CD4-positive, alpha-beta T cell treated with Interferon alpha-2 for 1 hour (primary cell): ENCODE data around the gene TMEM163.
"Not testable (repeated sequence)": the region's sequence is repeated elsewhere in the genome, so short reads cannot be mapped to it uniquely, and the experiment has no call there.

ENCODE experiments used
- DNase-seq, 2 donors: peaks; one replicate each; pipeline ENCODE4 v3.0.0-alpha.2; 2020 to 2022

The TMEM163 gene

DNA sequence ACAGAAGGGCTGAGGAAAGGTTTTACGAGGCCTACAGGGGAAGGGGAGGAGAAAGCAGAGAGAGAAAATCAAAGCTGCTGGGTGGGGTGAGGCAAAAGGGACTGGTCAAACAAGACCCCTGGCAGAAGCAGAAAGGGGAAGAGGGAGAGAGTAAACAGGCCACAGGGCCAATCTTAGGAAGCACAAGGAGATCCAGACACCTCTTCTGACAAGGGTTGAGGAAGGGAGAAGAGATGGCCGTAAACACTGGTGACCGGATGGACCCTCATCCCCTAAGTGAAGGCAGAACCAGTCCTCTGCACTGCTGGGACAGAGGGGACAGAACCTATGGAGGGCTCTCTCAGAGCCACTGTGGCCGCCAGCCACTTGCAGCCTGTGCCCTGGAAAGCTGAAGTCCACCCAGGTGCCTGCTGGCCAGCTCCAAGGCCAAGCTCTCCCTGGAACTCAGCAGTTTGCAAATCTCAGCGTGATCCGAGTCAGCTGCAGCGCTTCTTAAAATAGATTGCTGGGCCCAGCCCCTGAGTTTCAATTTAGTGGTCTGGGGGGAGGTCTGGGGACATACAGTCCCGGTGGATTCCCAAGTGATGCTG lies 108.8 kb downstream of the TMEM163 start:
- no peak for DNase-seq

DNA sequence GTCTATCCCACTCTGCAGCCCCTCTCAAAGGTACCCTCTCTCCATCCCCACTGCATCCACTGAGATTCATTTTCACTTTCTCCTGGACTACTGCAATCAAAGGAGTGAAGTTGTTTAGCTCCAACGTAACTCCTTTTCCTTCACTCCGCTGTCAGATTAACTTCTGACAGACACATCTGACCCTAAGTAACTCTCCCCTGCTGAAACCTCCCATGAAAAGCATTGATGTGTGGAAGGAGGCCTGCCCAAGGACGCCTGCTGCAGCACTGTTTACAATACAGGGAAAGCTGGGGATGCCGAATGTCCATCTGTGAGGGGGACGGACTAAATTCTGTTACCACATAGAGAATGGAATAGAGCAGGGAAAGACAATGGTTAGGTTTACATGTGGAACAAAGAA lies 114.8 kb downstream of the TMEM163 start:
- DNase-seq, result no peak

DNA sequence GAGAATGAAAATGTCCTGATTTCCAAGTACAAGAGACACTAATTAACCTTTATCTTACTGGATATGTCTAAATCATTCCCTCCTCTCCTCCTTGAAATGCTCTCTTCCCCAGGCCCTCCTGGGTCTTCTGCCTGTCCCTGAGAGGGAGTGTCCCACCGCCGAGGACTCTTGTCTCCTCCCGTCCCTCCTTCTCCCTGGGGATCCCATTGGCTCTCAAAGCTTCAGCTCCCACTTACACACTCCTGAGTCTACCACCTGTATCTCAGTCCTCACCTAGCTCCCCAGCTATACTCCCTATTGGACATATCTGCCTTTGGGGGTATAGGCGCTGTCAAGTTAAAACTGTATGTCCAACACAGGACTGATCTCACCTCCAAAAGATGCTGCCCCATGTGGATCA lies 116.1 kb downstream of the TMEM163 start:
- no peak for DNase-seq

DNA sequence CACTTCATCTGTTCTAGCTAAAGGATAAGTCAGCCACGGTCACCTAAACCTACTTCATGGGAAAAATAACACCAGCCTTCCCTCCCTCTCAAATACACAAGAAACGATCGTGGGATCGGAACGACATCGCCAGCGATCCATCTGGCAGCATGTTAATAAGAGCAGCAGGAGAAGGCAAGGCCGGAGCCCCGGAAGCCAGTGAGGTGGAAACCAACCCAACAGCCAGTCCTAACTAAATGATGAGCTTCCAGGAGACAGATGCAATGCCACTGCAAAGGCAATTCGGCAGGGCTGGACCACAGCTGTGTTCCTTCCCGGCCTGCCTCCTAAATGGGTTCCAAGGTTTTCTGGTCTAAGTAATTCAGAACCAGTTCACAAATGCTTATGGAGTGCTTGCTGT lies 117.5 kb downstream of the TMEM163 start:
- no peak for DNase-seq

DNA sequence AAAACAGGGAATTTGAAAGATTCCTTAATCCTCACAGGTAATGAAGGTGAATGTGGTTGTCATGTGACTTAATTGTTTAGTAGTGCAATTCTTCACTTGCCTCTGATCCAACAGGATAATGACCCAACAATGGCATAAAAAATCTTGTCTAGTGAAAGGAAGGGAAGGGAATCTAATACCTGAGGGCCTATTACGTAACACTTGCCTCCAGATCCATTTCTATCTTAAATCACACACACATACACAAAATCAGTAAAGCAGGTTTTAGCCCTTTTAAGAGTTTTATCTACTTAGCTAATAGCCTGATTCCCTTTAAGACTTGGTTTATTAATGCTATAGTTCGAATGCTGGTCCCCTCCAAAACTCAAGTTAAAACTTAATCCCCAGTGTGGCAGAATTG lies 118.6 kb downstream of the TMEM163 start:
- DNase-seq, result no peak

DNA sequence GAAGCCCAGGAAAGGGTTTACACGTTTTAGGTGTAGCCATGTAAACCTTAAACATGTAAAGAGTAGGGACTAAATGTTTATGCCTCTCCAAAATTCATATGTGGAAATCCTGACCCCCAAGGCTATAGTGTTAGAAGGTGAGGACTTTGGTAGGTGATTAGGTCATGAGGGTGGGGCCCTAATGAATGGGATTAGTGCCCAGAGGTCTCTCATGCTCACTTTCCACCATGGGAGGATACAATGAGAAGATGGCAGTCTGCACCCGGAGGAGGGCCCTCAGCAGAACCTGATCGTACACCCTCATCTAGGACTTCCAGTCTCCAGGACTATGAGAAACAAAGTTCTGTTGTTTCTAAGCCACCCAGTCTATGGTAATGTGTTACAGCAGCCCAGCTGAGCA lies 119.6 kb downstream of the TMEM163 start:
- no peak for DNase-seq

DNA sequence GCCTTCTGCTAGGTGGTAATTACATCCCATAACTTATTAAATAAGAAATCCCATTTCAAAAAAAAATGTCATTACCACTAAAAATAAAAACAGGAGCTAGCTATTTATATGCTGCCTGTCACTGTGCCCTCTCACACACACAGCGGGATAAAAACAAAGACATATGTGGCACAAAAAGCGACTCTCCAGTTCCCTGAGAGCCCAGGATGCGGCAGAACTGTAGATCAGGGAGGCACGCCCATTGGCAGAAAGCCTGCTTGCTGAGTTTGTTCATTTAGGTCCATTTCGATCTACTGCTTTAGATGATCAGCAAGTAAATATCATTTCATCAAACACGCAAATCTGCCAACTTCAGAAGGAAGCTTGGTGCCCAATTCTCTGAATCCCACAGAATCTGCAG lies 124.4 kb downstream of the TMEM163 start:
- no peak for DNase-seq

DNA sequence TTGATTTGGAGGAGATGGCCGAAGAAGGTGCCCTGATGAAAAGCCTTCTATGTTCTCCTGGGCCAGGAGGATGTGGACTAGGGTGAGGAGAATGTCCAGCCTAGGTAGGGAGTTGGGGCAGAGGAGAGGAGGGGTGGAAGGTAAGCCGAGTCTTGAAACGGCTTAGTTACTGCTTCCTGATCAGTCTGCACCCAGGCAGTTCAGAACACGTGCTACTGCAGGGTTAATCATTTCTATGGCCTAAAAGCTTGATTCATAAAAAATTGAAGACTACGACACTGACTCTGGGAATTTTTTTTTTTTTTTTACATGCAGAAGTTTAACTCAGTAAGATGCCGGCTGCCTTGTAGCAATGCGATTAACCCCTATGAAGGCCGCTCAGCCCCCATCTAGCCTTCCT lies 125.3 kb downstream of the TMEM163 start:
- DNase-seq, result no peak

DNA sequence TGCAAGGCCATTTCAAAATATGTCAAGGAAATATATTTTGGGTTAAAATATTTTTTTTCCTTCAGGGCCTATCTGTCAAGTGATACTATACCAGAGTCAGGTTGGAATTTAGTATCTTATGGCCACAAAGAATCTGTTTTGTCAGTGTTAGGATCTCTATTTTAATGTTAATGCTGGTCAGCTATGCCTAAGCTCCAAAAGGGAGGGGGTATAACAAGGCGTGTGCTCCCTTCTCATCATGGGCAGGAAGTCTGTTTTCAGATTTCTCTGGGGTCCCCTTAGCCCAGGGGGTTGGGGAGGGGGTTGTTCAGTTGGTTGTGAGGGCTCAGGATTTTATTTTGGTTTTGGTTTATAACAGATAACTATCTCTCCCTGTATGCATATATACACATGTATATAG lies 126.4 kb downstream of the TMEM163 start:
- DNase-seq, result no peak

DNA sequence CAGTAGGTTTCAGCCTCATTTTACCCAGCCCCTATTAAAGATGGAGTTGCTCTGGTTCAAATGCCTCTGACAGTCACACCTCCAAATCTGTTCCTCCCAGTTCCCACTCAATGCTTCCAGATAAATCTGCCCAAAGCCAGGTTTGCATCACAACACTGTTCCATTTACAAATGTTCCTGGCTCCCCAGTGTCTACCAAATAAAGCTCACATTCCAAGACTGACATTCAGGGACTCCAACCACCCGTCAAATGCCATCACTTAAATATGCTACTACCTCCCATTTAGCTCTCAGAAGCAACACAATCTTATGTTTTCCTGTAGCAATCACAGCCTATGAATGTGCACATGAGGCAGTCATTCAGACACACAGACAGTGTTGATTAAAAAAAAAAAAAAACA lies 127.3 kb downstream of the TMEM163 start:
- no peak for DNase-seq

DNA sequence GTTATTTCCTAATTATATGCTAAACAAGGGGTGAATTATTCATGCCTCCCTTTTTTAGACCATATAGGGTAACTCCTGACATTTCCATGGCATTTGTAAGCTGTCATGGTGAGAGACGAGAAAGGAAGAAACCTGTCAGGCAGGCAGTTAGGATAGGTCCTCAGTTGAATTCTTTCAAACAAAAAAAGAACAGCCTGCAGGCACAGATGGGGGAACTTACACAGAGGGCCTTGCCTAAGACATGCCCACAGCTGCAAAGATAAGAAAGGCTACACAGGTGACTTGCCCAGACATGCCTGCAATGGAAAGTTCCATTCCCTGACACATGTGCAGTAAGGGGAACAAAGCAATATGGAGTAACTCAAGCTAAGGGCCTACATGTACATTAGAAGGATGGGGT lies 128.1 kb downstream of the TMEM163 start:
- no peak for DNase-seq

DNA sequence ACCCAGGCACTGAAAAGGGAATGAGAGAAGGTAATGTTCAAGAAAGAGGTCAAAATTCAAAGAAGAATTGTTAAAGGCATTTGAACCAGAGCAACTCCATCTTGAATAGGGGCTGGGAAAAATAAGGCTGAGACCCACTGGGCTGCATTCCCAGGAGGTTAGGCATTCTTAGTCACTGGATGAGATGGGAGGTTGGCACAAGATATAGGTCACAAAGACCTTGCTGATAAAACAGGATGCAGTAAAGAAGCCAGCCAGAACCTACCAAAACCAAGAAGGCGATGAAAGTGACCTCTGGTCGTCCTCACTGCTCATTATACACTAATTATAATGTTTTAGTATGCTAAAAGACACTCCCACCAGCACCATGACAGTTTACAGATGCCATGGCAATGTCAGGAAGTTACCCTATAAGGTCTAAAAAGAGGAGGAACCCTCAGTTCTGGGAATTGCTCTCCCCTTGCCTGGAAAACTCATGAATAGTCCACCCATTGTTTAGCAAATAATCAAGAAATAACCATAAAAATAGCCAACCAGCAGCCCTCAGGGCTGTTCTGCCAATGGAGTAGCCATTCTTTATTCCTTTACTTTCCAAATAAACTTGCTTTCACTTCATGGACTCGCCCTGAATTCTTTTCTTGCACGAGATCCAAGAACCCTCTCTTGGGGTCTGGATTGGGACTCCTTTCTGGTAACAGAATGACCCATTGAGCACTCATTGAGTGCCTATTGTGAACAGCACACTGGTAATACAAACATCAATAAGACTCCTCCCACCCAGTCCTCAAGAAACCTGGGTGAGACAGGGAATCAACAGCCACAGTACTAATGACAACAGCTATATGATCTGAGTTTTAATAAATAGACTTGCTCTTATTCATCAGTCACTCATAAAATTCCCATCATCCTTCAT lies 129.4 kb downstream of the TMEM163 start:
- DNase-seq, result not testable (repeated sequence)

DNA sequence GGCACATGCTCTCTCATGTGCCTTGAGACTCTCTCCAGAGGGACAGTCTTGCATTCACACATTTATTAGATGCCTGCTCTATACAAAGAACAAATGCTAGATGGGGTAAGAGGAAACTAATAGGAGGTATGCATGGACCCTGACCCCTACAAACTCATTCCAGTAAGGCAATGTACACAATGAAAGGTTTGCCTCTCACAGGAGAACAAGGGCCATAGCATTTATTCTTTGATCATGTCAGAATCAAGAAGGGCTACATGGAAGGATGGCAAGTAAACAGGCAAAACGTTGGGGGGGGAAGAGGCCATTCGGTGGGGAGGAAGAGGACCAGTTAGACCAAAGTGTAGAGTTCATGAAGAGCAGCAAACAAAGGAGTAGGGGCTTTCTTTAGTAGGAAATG lies 130.2 kb downstream of the TMEM163 start:
- DNase-seq, result no peak

DNA sequence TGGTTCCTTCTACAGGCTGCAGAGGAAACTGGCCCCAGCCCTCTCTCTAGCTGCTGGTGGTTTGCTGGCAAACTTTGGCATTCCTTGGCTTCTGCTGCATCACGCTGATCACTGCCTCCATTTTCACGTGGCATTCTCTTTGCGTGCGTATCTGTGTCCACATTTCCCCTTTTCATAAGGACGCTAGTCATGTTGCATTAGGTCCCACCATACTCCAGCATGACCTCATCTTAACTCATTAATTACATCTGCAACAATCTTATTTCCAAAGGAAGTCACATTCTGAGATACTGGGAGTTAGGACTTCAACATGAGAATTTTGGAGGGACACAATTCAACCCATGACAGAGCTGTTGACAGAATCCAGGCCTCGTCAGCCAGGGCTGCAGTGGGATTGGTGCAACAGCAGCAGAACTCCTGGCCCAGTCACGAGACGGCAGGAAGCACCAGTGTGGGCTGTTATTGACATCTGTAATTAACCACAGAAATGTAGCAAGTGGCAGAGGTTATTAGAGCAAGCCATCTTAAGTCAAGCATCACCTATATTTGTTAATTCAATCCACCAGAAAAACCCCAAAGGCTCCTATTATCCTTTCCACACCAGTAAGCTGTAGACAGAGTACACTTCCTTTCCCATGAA lies 132.4 kb downstream of the TMEM163 start:
- DNase-seq, result no peak

DNA sequence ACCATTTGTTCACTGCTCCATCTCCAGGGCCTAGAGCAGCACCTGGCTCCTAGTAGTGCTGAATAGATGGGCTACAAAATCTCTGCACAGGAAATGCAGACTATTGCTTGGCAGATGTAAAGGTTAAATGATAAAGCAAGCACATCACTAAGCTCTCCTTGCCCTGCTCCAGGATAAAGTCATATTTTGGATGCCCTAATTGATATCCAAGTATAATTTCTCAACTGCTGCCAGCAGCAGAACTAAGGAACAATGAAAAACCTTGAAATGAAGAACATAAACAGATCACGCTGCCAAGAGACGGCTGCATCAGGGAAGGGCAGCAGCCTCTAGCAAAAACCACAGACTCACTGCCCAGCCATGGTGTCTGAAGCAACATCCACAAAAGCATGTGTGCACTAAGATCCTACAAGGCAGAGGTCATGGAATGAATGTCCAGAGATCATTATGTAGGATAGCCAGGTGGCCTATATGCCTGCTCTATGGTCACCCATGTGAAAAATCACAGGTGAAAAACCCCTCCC lies 134.7 kb downstream of the TMEM163 start:
- DNase-seq, result no peak

DNA sequence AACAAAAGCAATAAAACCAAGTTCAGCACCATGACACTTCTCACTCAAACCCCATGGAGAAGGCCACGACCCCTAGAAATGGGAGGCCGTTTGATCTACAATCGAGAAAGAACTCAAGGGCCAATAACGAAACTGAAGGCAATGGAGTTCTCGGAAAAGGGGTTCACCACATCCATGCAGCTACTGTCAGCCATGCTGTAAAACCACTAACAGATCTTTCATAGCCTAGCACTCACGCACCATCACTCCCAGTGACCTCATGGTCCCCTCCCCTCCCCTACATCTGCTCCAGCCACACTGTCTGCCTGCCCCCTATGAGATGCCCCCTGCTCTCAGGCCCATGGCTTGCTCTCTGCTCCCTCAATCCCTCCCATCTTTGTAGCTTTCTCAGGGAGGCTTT lies 135.3 kb downstream of the TMEM163 start:
- peak in 1 of 2 donors; percentile 32 for DNase-seq

DNA sequence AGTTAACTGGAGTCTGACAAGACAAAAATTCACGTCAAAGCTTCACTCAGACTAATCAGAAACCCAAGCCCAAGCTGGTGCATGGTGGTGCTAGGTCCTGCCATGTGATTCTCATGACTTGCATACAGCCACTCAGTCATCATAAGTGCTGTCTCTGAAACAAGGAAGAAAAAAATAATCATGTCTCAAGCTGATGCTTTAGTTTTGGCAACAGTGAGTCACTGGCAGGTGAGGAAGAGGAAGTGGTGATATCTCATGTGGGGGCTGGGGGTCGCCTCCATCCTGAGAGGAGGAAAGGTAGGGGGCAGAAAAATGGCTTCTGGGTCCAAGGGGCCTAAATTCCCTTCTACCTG lies 136.3 kb downstream of the TMEM163 start:
- no peak for DNase-seq

DNA sequence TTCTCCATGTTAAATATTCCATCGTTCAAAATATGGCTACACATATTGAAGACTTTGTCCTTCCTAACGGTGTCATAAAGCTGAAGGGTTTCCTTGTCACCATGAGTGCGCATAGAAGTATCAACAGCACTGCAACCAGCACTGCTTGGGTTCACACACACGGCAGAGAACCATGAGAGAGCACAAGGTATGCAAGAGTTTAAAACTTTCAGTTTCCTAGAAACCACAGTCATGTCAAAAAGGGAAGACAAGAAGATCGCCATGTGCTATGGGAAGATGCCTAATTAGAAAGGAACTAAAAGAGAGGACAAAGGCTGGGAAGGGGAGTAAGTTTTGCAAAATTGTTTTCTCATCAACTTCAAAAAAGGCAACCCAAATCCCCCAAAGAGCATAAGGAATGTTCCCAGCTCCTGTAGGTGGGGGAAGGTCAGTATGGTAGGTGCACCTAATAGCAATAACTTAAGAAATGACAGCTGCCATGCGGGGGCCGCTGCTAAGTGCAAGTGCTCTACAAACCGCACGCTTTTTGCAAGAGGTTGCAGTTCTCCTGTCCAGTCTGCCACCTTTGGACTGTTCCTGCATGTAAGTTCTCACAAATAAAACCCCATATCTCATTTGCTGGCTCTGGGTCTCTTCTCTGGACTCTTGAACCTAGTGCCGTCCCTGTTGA lies 136.8 kb downstream of the TMEM163 start:
- no peak for DNase-seq

DNA sequence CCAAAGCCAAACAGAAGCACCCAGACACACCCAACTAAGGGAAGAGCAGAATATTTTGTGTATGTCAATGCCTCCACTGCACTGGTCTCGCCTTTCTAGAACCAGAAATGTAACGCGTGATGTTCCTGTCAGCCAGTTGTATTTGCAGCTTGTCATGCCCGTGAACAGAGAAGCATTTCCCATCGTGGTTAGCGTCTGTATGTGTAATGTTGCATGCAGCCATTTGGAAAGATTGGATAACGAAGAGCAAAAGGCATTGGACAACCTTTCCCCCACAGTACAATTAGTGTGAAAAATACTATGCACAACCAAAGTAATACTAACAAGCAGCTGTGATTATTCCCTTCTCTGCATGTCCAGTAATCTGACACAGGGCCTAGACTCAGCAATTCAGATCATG lies 140.5 kb downstream of the TMEM163 start:
- DNase-seq, result no peak

DNA sequence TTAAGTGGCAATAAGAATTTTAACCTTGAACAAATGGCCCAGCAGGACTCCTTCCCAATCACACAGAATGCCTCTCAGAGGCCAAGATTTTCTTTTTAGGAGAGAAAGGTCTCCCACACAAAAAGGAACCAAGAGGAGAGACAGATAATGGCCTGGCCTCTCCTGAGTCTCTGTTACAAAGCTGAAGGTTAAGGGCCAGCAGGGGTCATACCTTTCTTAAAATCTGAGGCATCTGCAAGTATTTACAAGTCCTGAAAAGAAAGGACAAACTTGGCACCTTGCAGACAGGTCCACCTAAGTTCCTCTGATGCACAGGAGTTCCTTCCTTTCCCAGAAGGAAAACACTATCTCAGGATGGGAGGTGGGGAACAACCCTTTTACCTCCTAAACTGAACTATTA lies 142.3 kb downstream of the TMEM163 start:
- peak in 1 of 2 donors; percentile 32 for DNase-seq

DNA sequence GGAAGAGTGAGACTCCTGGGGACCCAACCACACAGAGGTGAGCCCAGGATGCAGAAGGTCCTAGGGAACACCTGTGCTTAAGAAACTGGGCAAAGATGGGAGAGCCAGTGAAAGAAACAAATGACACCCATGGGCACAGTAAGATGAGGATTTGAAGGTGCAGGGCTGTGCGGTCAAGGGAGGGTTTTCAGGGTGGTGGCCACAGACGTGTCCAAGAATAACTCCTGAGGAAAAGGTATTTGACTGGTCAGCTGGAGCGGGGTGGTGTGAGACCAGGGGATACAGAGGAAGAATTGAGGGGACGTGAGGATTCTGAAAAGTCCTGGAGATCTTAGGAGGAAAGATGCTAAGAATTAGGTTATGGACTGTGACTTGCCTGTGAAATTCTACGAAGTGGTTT lies 142.9 kb downstream of the TMEM163 start:
- no peak for DNase-seq

DNA sequence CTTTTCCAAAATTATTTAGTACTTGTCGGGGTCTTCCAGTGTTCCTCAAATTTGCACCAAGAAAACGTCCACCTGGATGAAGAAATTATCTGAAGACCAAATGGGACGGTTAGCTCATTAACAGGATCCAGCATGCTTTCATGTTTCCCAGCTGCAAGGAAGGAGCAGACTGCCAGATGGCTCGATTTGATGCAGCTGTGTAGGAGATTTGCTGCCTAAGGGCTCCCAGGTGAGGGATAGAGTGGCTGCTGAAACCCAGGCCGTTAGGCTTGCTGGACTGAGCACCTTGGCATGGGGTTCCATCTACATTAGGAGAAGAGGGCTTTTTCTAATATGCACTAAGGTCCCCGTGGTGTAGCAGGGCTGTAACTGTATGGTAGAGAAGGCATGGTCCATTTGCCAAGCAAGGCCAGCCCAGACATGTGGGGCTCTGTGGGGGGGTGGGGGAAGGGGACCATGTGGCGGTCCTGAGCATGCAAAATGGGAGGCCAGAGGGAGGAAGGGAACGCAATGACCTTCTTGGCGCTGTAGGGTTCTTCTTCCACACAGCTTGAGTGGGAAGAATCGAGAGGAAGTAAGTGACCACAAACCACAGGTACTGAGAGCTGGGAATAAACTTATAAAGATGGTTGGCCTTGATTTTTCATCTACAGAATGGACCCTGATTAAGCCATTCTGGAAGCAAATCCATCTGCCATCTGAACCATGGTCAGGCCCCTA lies 144.0 kb downstream of the TMEM163 start:
- DNase-seq, result no peak

DNA sequence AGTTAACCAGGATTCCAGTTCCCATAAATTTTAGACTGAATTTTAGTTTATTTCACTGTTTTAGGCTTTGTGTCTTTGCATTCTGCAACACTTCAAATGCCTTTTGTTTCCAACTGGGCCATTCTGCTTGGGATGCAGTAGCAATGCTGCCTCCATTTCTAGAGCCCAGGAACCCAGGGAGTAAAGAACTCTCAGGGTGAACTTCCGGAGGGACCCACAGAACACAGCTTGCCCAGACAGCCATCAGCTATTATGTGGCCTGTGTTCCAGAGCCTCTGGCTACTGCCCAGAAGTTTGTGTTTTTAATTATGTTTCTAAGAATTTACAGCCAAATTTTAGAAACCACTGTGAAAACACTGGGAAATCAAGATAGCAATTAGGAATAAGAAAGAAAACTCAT lies 145.1 kb downstream of the TMEM163 start:
- no peak for DNase-seq
